GM12892 (cell line): ENCODE data around the gene SMO.

Experiments
- POLR2A ChIP-seq: IDR thresholded peaks from 2 replicates; pipeline ENCODE4 v1.6.1; 2011; ENCODE audit warnings: low read depth, low read length, control low read depth
- POLR2AphosphoS5 ChIP-seq: IDR thresholded peaks from 2 replicates; pipeline ENCODE4 v1.6.1; 2011; ENCODE audit warnings: low read depth, low read length, control low read depth

DNA sequence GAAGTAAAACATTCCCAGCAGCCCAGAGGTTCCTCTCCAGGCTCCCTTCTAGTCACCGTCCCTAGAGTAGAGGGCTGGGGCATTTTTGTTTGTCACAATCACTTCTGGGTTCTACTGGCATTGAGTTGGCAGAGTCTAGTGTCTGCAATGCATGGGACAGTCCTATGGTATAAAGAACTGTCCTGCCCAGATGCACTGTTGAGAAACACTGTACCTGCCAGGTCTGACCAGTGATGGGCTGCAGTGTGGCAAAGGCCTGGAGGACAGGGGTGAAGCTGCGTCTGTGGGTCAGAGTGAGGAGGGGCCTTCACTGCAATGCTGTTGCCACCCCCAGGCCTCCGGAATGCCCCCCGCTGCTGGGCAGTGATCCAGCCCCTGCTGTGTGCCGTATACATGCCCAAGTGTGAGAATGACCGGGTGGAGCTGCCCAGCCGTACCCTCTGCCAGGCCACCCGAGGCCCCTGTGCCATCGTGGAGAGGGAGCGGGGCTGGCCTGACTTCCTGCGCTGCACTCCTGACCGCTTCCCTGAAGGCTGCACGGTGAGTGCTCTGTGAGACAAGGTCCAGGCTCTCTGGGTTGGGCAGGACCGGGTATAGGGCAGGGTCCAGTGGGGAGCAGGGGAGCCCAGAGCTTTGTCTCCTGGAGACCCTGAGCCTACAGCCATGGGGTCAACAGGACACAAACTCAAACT, 14.8 kb downstream of the SMO start:
- TF ChIP-seq POLR2A, result no peak
- no peak for TF ChIP-seq POLR2AphosphoS5
